H9 (cell line): ENCODE results near the gene NONO. TPM values are rescaled to one million over a fixed set of nuclear protein-coding genes. Genes with fewer than 3 reads are reported as not detected.

Experiments used
- DNase-seq: peaks from one replicate; pipeline ENCODE4 v3.0.0-alpha.2; 2017
- H2AFZ ChIP-seq: one replicate; pipeline ENCODE4 v1.6.1; 2013; ENCODE audit warnings: mild to moderate bottlenecking, low read length, control low read depth, moderate library complexity
- H2AK5ac ChIP-seq: 2 replicates; pipeline ENCODE4 v1.6.1; 2013; ENCODE audit warnings: low read length, control low read depth, mixed read lengths; ENCODE audit not compliant: insufficient read length
- H2BK120ac ChIP-seq: one replicate; pipeline ENCODE4 v1.6.1; 2013; ENCODE audit warnings: low read depth, mild to moderate bottlenecking, low read length, control low read depth, inconsistent platforms; ENCODE audit not compliant: poor library complexity, severe bottlenecking
- H2BK12ac ChIP-seq: 2 replicates; pipeline ENCODE4 v1.6.1; 2013; ENCODE audit warnings: low read length, control low read depth, mixed read lengths, low read depth; ENCODE audit not compliant: insufficient read length
- H2BK15ac ChIP-seq: 2 replicates; pipeline ENCODE4 v1.6.1; 2013; ENCODE audit warnings: low read depth, low read length, control low read depth
- H2BK20ac ChIP-seq: one replicate; pipeline ENCODE4 v1.6.1; 2013; ENCODE audit warnings: low read depth, mild to moderate bottlenecking, low read length, control low read depth, inconsistent platforms; ENCODE audit not compliant: poor library complexity, severe bottlenecking
- H2BK5ac ChIP-seq: 2 replicates; pipeline ENCODE4 v1.6.1; 2013; ENCODE audit warnings: low read length, control low read depth, mixed read lengths; ENCODE audit not compliant: insufficient read length
- H3K14ac ChIP-seq: 2 replicates; pipeline ENCODE4 v1.6.1; 2013; ENCODE audit warnings: low read length, control low read depth; ENCODE audit not compliant: insufficient read depth
- H3K18ac ChIP-seq: 2 replicates; pipeline ENCODE4 v1.6.1; 2013; ENCODE audit warnings: low read depth, mild to moderate bottlenecking, mixed read lengths, low read length, control low read depth; ENCODE audit not compliant: insufficient read length
- H3K23ac ChIP-seq: 2 replicates; pipeline ENCODE4 v1.6.1; 2013; ENCODE audit warnings: low read length, control low read depth, mixed read lengths, low read depth; ENCODE audit not compliant: insufficient read length
- H3K23me2 ChIP-seq: 2 replicates; pipeline ENCODE4 v1.6.1; 2013; ENCODE audit warnings: low read depth, mild to moderate bottlenecking, mixed read lengths, low read length, control low read depth; ENCODE audit not compliant: insufficient read length, poor library complexity, severe bottlenecking
- H3K27ac ChIP-seq: 2 replicates; pipeline ENCODE4 v1.5.1; 2013; ENCODE audit warnings: low read length, control low read depth, mixed read lengths, low read depth; ENCODE audit not compliant: insufficient read length
- H3K27me3 ChIP-seq: 2 replicates; pipeline ENCODE4 v1.6.1; 2013; ENCODE audit warnings: low read length, control low read depth, inconsistent platforms; ENCODE audit not compliant: insufficient read depth
- H3K4ac ChIP-seq: 2 replicates; pipeline ENCODE4 v1.6.1; 2013; ENCODE audit warnings: low read depth, mild to moderate bottlenecking, control low read depth, inconsistent platforms, low read length, moderate library complexity
- H3K4me1 ChIP-seq: 2 replicates; pipeline ENCODE4 v1.6.1; 2013; ENCODE audit warnings: low read length, control low read depth, inconsistent platforms; ENCODE audit not compliant: insufficient read depth
- H3K4me2 ChIP-seq: 2 replicates; pipeline ENCODE4 v1.6.1; 2013; ENCODE audit warnings: low read length, control low read depth, mixed read lengths; ENCODE audit not compliant: insufficient read length, insufficient read depth
- H3K56ac ChIP-seq: 2 replicates; pipeline ENCODE4 v1.6.1; 2013; ENCODE audit warnings: low read depth, mild to moderate bottlenecking, mixed read lengths, low read length, control low read depth; ENCODE audit not compliant: insufficient read length
- H3K79me1 ChIP-seq: 2 replicates; pipeline ENCODE4 v1.6.1; 2013; ENCODE audit warnings: low read depth, mild to moderate bottlenecking, moderate library complexity, low read length, control low read depth, inconsistent platforms; ENCODE audit not compliant: insufficient read depth, poor library complexity, severe bottlenecking
- H3K79me2 ChIP-seq: 2 replicates; pipeline ENCODE4 v1.6.1; 2013; ENCODE audit warnings: low read length, control low read depth, inconsistent platforms; ENCODE audit not compliant: insufficient read depth
- H3K9ac ChIP-seq: 2 replicates; pipeline ENCODE4 v1.6.1; 2013; ENCODE audit warnings: low read length, control low read depth, mixed read lengths; ENCODE audit not compliant: insufficient read length; ENCODE audit errors: extremely low read depth
- H3K9me3 ChIP-seq: one replicate; pipeline ENCODE4 v1.6.1; 2013; ENCODE audit warnings: low read depth, low read length, inconsistent platforms; ENCODE audit not compliant: control insufficient read depth
- H3T11ph ChIP-seq: one replicate; pipeline ENCODE4 v1.6.1; 2013; ENCODE audit warnings: mild to moderate bottlenecking, low read length, control low read depth, inconsistent platforms
- H4K20me1 ChIP-seq: one replicate; pipeline ENCODE4 v1.6.1; 2013; ENCODE audit not compliant: control insufficient read depth, insufficient read length, insufficient read depth
- H4K5ac ChIP-seq: 2 replicates; pipeline ENCODE4 v1.6.1; 2013; ENCODE audit warnings: low read depth, mild to moderate bottlenecking, mixed read lengths, low read length, control low read depth; ENCODE audit not compliant: insufficient read length
- H4K8ac ChIP-seq: replicated peaks from 2 replicates; pipeline ENCODE4 v1.6.1; 2013; ENCODE audit warnings: low read length, control low read depth, mixed read lengths, low read depth; ENCODE audit not compliant: insufficient read length
- H4K91ac ChIP-seq: 2 replicates; pipeline ENCODE4 v1.6.1; 2013; ENCODE audit warnings: low read depth, mild to moderate bottlenecking, moderate library complexity, mixed read lengths, low read length, control low read depth; ENCODE audit not compliant: insufficient read length
- H3K27ac Mint-ChIP-seq, 3 experiments: 2 replicates in 2 of 3; 3 replicates in 1 of 3; pipeline ENCODE4 v1.8.0; 2020 to 2021; ENCODE audit warnings: mixed read lengths in 3 of 3, mild to moderate bottlenecking in 1 of 3, moderate library complexity in 1 of 3
- H3K27me3 Mint-ChIP-seq: 2 replicates; pipeline ENCODE4 v1.8.0; 2021; ENCODE audit warnings: low read depth, mild to moderate bottlenecking, moderate library complexity, mixed read lengths
- H3K36me3 Mint-ChIP-seq, 3 experiments: 2 replicates in 2 of 3; 3 replicates in 1 of 3; pipeline ENCODE4 v1.8.0; 2020 to 2021; ENCODE audit warnings: low read depth in 3 of 3, mixed read lengths in 3 of 3; ENCODE audit not compliant: insufficient read depth in 1 of 3
- H3K4me1 Mint-ChIP-seq, 2 experiments: 2 replicates each; pipeline ENCODE4 v1.8.0; 2020; ENCODE audit warnings: mixed read lengths in 2 of 2
- H3K4me3 Mint-ChIP-seq, 2 experiments: 2 replicates in 1 of 2; 3 replicates in 1 of 2; pipeline ENCODE4 v1.8.0; 2020 to 2021; ENCODE audit warnings: mild to moderate bottlenecking in 2 of 2, mixed read lengths in 2 of 2, moderate library complexity in 1 of 2
- H3K9me3 Mint-ChIP-seq, 2 experiments: 2 replicates in 1 of 2; 3 replicates in 1 of 2; pipeline ENCODE4 v1.8.0; 2020; ENCODE audit warnings: mild to moderate bottlenecking in 2 of 2, mixed read lengths in 2 of 2, moderate library complexity in 1 of 2
- CTCF ChIP-seq: fragments of 200-600 bp; sonication (generic); conservative IDR thresholded peaks from 3 replicates; pipeline ENCODE4 v1.8.0; 2021; ENCODE audit warnings: antibody characterized with exemption, mild to moderate bottlenecking
- WGBS: extraction: QIAGEN DNeasy Blood & Tissue Kit; methylation state at CpG from one replicate; pipeline ENCODE4 v1.1.7; 2013; ENCODE audit warnings: missing lambda C conversion rate, low lambda C conversion rate, mixed read lengths; ENCODE audit not compliant: insufficient read length; ENCODE audit errors: extremely low coverage; 5-methylcytosine and 5-hydroxymethylcytosine counted together
- total RNA-seq: library from RNA; stranded (reverse); gene quantifications from 2 replicates; pipeline ENCODE4 v1.2.1, GENCODE V29; 2021

The NONO gene
- total RNA-seq, 1 experiment from 2014 or later: 703 TPM

- no peaks in the 10 kb centered on the region for H3K79me1 ChIP-seq
- no peak overlapping the region for H2BK12ac ChIP-seq
- DNase-seq: no peak
- H3K27ac Mint-ChIP-seq: no peak overlapping the region
- no peak overlapping the region for H3K9ac ChIP-seq
- H3K27ac ChIP-seq: no peak overlapping the region
- TF ChIP-seq CTCF: no peak
- H3K36me3 Mint-ChIP-seq: peaks cover 21 to 28% (median 28%) of the 10 kb centered on the region in 3 experiments
- H3K4ac ChIP-seq: no peak overlapping the region
- H3K23ac ChIP-seq: no peak overlapping the region
- H3K4me1 ChIP-seq: no peaks in the 10 kb centered on the region
- H3K79me2 ChIP-seq: no peaks in the 10 kb centered on the region
- no CpG with 5 or more reads among the region's 1 CpG for WGBS
- no peak overlapping the region for H3K56ac ChIP-seq
- H3K4me2 ChIP-seq: no peak overlapping the region
- H3K27me3 ChIP-seq: no peaks in the 10 kb centered on the region
- H3K23me2 ChIP-seq: no peaks in the 10 kb centered on the region
- no peak overlapping the region for H4K8ac ChIP-seq
- no peak overlapping the region for H2AFZ ChIP-seq
- no peak overlapping the region for H3K14ac ChIP-seq
- H3T11ph ChIP-seq: no peak overlapping the region
- no peak overlapping the region for H2BK15ac ChIP-seq
- H2BK5ac ChIP-seq: no peak overlapping the region
- no peak overlapping the region for H2BK20ac ChIP-seq
- no peak overlapping the region for H3K18ac ChIP-seq
- peaks cover 6 to 8% of the 10 kb centered on the region in 2 experiments; a peak in 3 of 4 replicates for H3K4me1 Mint-ChIP-seq
- no peak overlapping the region for H4K5ac ChIP-seq
- H3K4me3 Mint-ChIP-seq: no peak overlapping the region
- H4K91ac ChIP-seq: no peak overlapping the region
- no peak overlapping the region for H2AK5ac ChIP-seq
- H3K9me3 ChIP-seq: peaks cover 33% of the 10 kb centered on the region
- peaks cover 65 to 72% of the 10 kb centered on the region in 2 experiments for H3K9me3 Mint-ChIP-seq
- no peak overlapping the region for H2BK120ac ChIP-seq
- H4K20me1 ChIP-seq: no peaks in the 10 kb centered on the region
- no peaks in the 10 kb centered on the region for H3K27me3 Mint-ChIP-seq
Observed at GRCh38 chrX:71236836-71237235, 46.6 kb upstream of the NONO start.
